Measurements from ENCODE around the gene ERICH6.

ERICH6 gene

DNA sequence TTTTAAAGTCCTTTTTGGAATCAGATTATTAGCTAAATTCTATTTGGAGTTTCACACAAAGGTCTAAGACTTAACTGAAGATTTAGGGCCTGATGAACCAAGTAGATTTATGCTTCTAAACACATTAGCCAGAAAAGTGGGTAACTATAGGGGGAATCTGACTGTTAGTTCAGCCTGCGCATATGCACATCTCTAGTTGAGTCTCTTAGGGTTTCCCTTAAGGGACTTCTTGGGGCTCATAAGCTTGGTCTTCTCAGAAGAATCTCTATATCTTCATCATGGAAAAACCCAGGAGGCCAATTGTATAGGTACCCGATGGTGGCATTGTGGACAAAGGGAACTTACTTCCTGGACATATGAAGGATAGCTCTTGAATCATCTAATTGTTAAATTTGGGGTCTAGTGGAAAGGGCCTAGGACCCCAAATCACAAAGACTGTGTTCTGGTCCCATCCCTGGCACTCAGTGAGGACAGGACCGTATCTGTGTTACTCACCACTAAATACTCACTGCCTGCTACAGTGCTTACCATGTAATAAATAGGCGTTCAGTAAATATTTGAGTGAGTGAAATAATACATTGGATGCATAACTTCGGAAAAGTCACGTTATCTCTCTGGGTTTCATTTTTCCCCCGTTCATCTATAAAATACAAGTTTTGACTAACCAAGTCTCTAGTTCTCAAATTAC, 83.6 kb downstream of the ERICH6 start:
- in situ Hi-C loops (cut with HindIII; ENCODE audit: low sequenced_read_pairs), result no loop called here

DNA sequence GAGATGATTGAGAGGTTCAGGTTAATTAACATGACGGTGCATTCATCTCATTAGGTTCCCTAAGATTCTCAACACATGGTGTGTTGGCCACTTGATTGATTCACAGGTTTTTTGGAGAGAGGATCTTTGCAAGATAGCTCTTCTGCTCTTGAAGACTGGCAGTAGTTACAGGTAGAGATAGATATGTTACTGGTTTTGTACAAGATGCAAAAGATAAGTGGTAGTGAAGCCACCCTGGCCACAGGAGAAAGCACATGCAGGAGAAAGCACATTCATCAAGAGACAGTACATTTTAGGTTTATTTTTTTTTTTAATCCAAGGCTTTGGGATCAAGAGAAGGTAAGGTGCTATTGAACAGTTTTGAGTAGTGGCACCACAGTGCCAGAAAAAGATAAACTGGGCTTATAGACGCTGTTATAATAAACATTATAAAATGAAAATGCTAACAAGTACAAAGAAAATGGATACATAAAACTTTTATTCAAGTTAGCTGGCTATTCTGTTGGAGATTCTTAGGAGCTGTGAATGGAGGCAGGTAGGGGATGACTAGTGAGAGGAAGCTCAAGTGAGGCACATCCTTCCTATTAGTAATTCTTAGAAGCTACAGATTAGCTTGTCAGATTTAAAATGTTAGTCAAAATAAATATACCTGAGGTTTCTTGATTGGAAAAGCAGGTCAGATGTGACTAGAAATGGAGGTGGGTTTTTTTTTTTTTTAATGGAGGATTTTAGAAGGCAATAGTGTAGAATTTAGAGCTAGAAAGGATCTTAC, 89.8 kb downstream of the ERICH6 start:
- in situ Hi-C loops (cut with HindIII; ENCODE audit: low sequenced_read_pairs), result no loop called here

DNA sequence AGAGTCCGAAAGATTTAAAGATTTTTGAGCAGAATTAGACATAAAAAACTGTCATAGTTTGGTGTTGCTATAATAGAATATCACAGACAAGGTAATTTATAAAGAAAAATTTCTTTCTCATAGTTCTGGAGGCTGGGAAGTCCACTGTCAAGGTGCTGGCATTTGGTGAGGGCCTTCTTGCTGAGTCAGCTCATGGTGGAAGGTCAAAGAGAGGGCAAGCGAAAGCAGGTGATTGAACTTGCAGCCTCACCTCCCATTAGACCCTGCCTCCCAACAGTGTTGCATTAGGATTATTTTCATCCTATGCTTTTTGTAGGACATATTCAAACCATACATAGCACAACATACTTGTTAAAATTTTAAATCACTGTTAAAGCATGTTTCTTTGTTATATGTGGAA, 90.7 kb downstream of the ERICH6 start:
- in situ Hi-C loops (cut with HindIII; ENCODE audit: low sequenced_read_pairs), result no loop called here

- in situ Hi-C loops (cut with HindIII; ENCODE audit: low sequenced_read_pairs), result no loop called here
Observed at GRCh38 chr3:150612494-150612893, 91.2 kb downstream of the ERICH6 start.

DNA sequence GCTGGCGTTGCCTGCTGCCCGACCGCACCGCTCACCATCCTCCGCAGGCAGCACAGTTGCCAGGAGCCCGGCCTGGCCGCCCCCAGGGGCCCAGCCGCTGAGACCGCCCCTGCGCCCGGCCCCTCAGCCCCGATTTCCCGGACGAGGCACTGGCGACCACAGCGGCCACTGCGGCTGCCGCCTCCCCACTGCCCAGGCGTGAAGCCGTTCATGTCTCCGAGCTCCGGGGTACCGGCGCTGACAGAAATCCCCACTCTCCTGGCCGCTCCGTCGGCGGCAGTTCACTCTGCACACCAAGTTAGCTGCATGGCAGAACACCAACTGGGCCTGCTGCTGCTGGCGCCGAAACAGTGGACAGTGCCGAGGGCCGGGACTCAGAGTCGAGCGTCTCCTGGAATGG, 92.1 kb downstream of the ERICH6 start:
- in situ Hi-C loops (cut with HindIII; ENCODE audit: low sequenced_read_pairs), result no loop called here

DNA sequence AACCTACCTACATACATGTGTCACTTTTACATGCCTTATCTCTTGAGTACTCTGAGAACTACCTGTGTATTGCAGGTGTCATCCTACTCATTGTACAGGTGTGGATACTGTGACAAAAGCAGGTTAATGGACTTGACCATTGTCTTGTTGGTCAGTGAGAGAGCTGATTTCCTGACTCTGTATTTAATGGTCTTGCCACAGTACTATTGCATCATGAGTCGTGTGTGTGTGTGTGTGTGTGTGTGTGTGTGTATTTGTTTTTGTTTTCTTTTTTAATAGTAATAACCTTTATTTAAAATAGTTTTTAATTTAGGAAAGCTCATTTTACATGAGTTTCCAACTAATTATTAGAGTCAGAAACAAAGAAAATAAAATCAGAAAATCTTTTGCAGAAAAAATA, 92.9 kb downstream of the ERICH6 start:
- in situ Hi-C loops (cut with HindIII; ENCODE audit: low sequenced_read_pairs), result no loop called here

DNA sequence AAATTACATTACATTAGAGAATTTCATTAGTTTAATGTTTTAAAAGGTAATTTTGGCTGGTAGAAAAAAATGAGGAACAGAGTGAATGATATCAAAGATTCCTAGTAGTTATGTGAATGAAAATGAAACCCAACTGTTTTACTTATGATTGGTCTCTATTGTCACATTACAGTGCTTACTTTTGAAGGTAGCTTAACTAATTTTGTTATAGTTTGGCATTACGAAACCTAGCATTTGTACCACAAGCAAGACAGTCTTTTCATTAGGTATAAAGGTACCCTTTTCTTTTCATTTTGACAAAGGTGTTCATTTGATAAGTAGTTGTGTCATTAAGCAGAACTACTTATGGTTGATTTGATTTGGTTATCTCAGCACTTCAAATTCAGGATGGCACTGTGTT, 93.7 kb downstream of the ERICH6 start:
- in situ Hi-C loops (cut with HindIII; ENCODE audit: low sequenced_read_pairs), result no loop called here

Data from endothelial cell of hepatic sinusoid (primary cell).